Astrocyte of the spinal cord (primary cell): Measurements from ENCODE around the gene CORO6.

ENCODE experiments used
- DNase-seq: peaks from one replicate; pipeline ENCODE4 v3.0.0; 2011; ENCODE audit warnings: low read depth, low spot score
- H3K4me3 ChIP-seq: 2 replicates; pipeline ENCODE4 v1.5.1; 2011; ENCODE audit warnings: low read depth, mild to moderate bottlenecking, low read length, moderate library complexity
- CTCF ChIP-seq: IDR thresholded peaks from 2 replicates; pipeline ENCODE4 v1.5.1; 2012; ENCODE audit warnings: low read depth, mild to moderate bottlenecking, low read length, inconsistent platforms
- in situ Hi-C: cut with HindIII; loops from 2 replicates; pipeline ENCODE4 v1.10.0; 2017; ENCODE audit warnings: low sequenced_read_pairs

CORO6 gene

DNA sequence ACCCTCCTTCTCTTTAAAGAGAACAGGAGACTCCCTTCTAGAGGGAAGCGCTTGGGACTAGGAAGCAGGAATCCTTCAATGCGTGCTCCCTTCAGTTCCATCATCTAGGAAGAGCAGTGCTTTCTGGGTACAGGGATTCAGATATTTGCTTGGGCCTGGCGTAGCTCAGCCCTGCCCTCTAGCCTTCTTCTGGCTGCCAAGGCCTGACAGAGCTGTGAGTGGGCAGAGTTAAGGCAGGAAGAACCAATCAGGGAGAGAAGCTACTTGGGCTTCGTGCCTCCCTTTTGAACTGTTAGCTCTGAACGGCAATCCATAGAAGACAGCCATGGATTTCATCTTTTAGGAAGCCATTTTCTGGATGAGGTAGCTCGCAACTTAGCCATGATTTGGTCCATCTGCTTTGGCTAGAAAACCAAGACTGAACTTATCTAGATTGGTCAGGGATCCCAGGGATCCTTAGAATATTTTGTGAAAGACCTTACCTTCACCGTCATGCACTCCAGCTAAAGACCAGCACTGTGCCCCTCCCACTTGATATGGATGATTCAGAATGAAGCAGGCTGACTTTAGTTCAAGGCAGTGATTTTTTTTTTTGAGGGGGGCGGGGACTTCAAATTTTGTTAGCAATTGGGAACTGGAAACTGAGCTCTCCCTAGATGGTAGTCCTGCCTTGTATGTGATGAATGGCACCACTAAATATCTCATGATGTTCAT, 2.5 kb upstream of the CORO6 start:
- H3K4me3 ChIP-seq, result no peak overlapping the region
- TF ChIP-seq CTCF, result no peak
- DNase-seq, result peak; percentile 39
- in situ Hi-C loops, result no loop called here

GRCh38 chr17:29624586-29624985, 1.9 kb upstream of the CORO6 start:
- TF ChIP-seq CTCF, result no peak
- H3K4me3 ChIP-seq, result no peak overlapping the region
- no peak for DNase-seq
- in situ Hi-C loops, result no loop called here

DNA sequence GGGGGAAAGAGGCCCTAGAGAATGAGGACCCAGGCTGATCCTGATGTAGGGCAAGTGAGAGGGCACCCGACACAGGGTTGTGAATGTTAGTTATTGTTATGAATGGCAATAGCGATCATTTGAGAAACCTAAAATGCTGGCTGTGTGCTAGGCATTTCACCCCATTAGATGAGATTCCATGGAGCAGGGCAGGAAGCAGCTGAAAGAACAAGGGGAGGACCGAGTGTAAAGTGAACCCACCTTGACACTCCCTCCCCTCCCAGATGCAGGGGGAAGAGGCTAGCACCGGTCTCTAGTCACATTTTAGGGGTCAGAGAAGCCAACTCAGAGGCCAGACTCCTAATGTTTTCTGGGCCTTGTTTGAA, 553 bp upstream of the CORO6 start:
- DNase-seq, result no peak
- no peak for TF ChIP-seq CTCF
- in situ Hi-C loops, result no loop called here
- no peak overlapping the region for H3K4me3 ChIP-seq

GRCh38 chr17:29621751-29622194, 939 bp downstream of the CORO6 start:
- in situ Hi-C loops, result no loop called here
- no peak for DNase-seq
- TF ChIP-seq CTCF, result no peak
- H3K4me3 ChIP-seq, result no peak overlapping the region

DNA sequence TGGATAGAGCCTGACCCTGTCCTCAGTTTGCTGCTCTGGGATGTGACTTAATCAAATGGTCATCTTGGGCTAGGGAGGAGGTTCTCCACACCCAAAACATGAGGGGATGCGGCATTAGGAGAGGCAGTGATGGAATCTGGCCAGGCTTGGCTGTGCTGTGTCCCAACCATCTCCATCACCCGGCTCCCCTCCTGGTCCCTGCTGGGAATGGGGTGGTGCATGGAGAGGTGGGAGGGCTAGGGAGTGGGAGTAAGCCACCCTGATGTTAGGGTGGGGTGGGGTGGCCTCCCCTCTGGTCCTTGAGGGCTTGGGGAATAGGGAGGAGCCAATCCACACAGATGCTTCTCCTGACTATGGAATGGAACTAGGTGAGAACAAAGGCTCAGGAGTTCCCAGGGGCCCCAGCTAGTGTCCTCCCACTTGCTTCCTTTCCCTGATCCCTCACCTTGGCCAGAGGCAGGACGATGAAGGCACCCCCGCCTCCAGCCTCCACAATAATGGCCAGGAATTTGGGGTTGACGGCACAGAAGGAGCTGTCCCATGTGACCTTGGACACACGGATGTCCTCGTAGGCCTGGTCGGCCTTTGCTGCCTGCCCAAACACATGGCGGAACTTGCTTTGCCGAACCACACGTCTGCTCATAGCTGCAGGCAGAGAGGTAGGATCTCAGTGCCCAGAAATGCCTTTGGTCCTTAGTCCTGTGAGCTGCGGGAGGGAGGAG, 1.8 kb downstream of the CORO6 start:
- in situ Hi-C loops, result no loop called here
- no peak for DNase-seq
- no peak overlapping the region for H3K4me3 ChIP-seq
- no peak for TF ChIP-seq CTCF

DNA sequence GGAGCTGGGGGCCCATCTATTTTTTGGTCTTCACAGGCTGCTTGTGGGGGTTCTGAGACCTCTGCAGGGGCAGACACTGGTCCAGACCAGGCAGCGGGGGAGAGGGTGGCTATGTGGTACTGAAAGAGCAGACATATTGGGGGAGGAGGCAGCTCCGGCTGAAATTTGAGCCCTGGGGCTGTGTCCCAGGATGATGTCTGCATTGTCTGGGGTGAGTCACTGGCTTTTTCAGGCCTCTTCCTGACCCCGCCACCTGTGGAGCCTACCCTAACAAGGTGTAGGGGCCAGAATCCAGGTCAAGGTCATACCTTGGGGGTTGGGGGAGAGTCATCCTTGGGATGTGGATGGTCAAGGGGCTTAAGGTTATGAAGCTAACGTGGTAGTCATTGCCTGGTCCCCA, 2.4 kb downstream of the CORO6 start:
- in situ Hi-C loops, result no loop called here
- no peak overlapping the region for H3K4me3 ChIP-seq
- DNase-seq, result peak; percentile 29
- TF ChIP-seq CTCF, result no peak
